H1 (cell line): Measurements from ENCODE around the gene HOXD10. TPM values are rescaled to one million over a fixed set of nuclear protein-coding genes. Genes with fewer than 3 reads are reported as not detected.

ENCODE experiments used
- CTCF ChIA-PET: fragments of 300-600 bp; sonication (Branson Sonifier 250); formaldehyde crosslinking; loops from one replicate; lab custom pipeline; 2021; ENCODE audit not compliant: partially characterized antibody; lab: Charles Lee
- POLR2A ChIA-PET: fragments of 300-600 bp; sonication (Branson Sonifier 250); formaldehyde crosslinking; loops from one replicate; lab custom pipeline; 2021; ENCODE audit warnings: inconsistent platforms; ENCODE audit not compliant: partially characterized antibody; lab: Charles Lee
- DNase-seq, 2 experiments: peaks; one replicate each; pipeline versions ENCODE4 v3.0.0 to v3.0.0-alpha.2; 2010 to 2022; ENCODE audit warnings: low spot score in 2 of 2, low read depth in 1 of 2, mixed read lengths in 1 of 2
- FAIRE-seq: peaks from 2 replicates; lab custom pipeline; 2011; peaks lifted over from hg19 to GRCh38; lab: Jason Lieb, UNC
- H2AFZ ChIP-seq: 2 replicates; pipeline ENCODE4 v1.8.1; 2012; ENCODE audit warnings: low read length, inconsistent platforms
- H2AK5ac ChIP-seq: 2 replicates; pipeline ENCODE4 v1.6.1; 2013; ENCODE audit warnings: low read depth, low read length
- H2BK120ac ChIP-seq: replicated peaks from 2 replicates; pipeline ENCODE3; 2013; ENCODE audit warnings: low read depth, low read length, inconsistent platforms
- H2BK12ac ChIP-seq: 2 replicates; pipeline ENCODE4 v1.6.1; 2013; ENCODE audit warnings: low read depth, low read length
- H2BK15ac ChIP-seq: 2 replicates; pipeline ENCODE4 v1.6.1; 2013; ENCODE audit warnings: low read length
- H2BK20ac ChIP-seq: 2 replicates; pipeline ENCODE4 v1.6.1; 2013; ENCODE audit warnings: low read length
- H2BK5ac ChIP-seq: 2 replicates; pipeline ENCODE4 v1.6.1; 2013; ENCODE audit warnings: low read depth, low read length
- H3K14ac ChIP-seq: 2 replicates; pipeline ENCODE4 v1.6.1; 2013; ENCODE audit warnings: inconsistent platforms; ENCODE audit not compliant: insufficient read length
- H3K18ac ChIP-seq: 2 replicates; pipeline ENCODE4 v1.6.1; 2013; ENCODE audit warnings: low read length; ENCODE audit errors: extremely low read depth
- H3K23ac ChIP-seq: 2 replicates; pipeline ENCODE4 v1.6.1; 2013; ENCODE audit warnings: inconsistent platforms; ENCODE audit not compliant: insufficient read length
- H3K23me2 ChIP-seq: 2 replicates; pipeline ENCODE4 v1.6.1; 2013; ENCODE audit warnings: low read depth, low read length
- H3K27ac ChIP-seq: 2 replicates; pipeline ENCODE4 v1.6.1; 2011; ENCODE audit warnings: low read depth, low read length, inconsistent platforms
- H3K27me3 ChIP-seq, 4 experiments: replicated peaks in 1 of 4; 1 replicate in 1 of 4; 2 replicates in 3 of 4; pipeline versions ENCODE4 v1.6.1 to v1.8.1; 2011 to 2013; ENCODE audit warnings: low read length in 3 of 4, mild to moderate bottlenecking in 3 of 4, inconsistent platforms in 2 of 4, mixed read lengths in 2 of 4, moderate library complexity in 1 of 4; ENCODE audit not compliant: control insufficient read depth in 3 of 4, insufficient read depth in 3 of 4; ENCODE audit errors: extremely low read depth in 1 of 4
- H3K36me3 ChIP-seq, 4 experiments: 2 replicates each; pipeline versions ENCODE4 v1.6.1 to v1.8.1; 2011 to 2013; ENCODE audit warnings: mild to moderate bottlenecking in 4 of 4, low read length in 3 of 4, moderate library complexity in 2 of 4, control low read depth in 1 of 4, inconsistent platforms in 1 of 4; ENCODE audit not compliant: insufficient read depth in 4 of 4, control insufficient read depth in 2 of 4
- H3K4ac ChIP-seq: replicated peaks from 2 replicates; pipeline ENCODE3; 2013; ENCODE audit warnings: low read length, low read depth, mixed read lengths, inconsistent platforms; ENCODE audit not compliant: insufficient read length
- H3K4me1 ChIP-seq, 4 experiments: replicated peaks in 1 of 4; 1 replicate in 1 of 4; 2 replicates in 3 of 4; pipeline versions ENCODE4 v1.6.1 to v1.8.1; 2011 to 2013; ENCODE audit warnings: low read length in 3 of 4, inconsistent platforms in 2 of 4, mixed read lengths in 1 of 4; ENCODE audit not compliant: insufficient read depth in 4 of 4, control insufficient read depth in 3 of 4
- H3K4me2 ChIP-seq, 2 experiments: 2 replicates each; pipeline versions ENCODE4 v1.6.1 to v1.8.1; 2011 to 2013; ENCODE audit warnings: low read depth in 2 of 2, low read length in 2 of 2, control low read depth in 1 of 2, inconsistent platforms in 1 of 2, mild to moderate bottlenecking in 1 of 2; ENCODE audit not compliant: insufficient read depth in 1 of 2
- H3K4me3 ChIP-seq, 4 experiments: fragments of 200-600, 300-600 bp in 1 of 4; sonication (generic), shearing (Covaris generic), sonication (Bioruptor Twin) in 1 of 4; 2 replicates each; pipeline versions ENCODE4 v1.5.1 to v1.8.1; 2011 to 2016; ENCODE audit warnings: low read length in 4 of 4, low read depth in 3 of 4, control low read depth in 2 of 4, inconsistent platforms in 2 of 4, mild to moderate bottlenecking in 2 of 4, mixed read lengths in 1 of 4, moderate library complexity in 1 of 4; ENCODE audit not compliant: insufficient read depth in 2 of 4; ENCODE audit errors: extremely low read depth in 1 of 4
- H3K56ac ChIP-seq: replicated peaks from 2 replicates; pipeline ENCODE3; 2013; ENCODE audit warnings: low read depth, mild to moderate bottlenecking, mixed read lengths, low read length, inconsistent platforms; ENCODE audit not compliant: insufficient read length
- H3K79me1 ChIP-seq: 2 replicates; pipeline ENCODE4 v1.6.1; 2013; ENCODE audit warnings: low read depth, low read length, control low read depth
- H3K79me2 ChIP-seq, 2 experiments: 2 replicates each; pipeline versions ENCODE4 v1.6.1 to v1.8.1; 2012 to 2013; ENCODE audit warnings: low read length in 2 of 2, mild to moderate bottlenecking in 2 of 2, inconsistent platforms in 1 of 2; ENCODE audit not compliant: insufficient read depth in 2 of 2, control insufficient read depth in 1 of 2
- H3K9ac ChIP-seq, 4 experiments: replicated peaks in 1 of 4; 1 replicate in 1 of 4; 2 replicates in 3 of 4; pipeline versions ENCODE4 v1.6.1 to v1.8.1; 2011 to 2013; ENCODE audit warnings: low read depth in 3 of 4, low read length in 3 of 4, control low read depth in 2 of 4, mild to moderate bottlenecking in 2 of 4, moderate library complexity in 2 of 4, inconsistent platforms in 1 of 4; ENCODE audit errors: extremely low read depth in 1 of 4
- H3K9me3 ChIP-seq, 2 experiments: 2 replicates each; pipeline versions ENCODE4 v1.6.1 to v1.8.1; 2012 to 2013; ENCODE audit warnings: mild to moderate bottlenecking in 2 of 2, moderate library complexity in 2 of 2, control low read depth in 1 of 2, inconsistent platforms in 1 of 2, low read depth in 1 of 2, low read length in 1 of 2, mixed read lengths in 1 of 2; ENCODE audit not compliant: insufficient read depth in 2 of 2
- H4K20me1 ChIP-seq, 2 experiments: replicated peaks in 1 of 2; 2 replicates each; pipeline versions ENCODE3 to v1.8.1; 2011 to 2013; ENCODE audit warnings: inconsistent platforms in 2 of 2, low read length in 2 of 2, mild to moderate bottlenecking in 1 of 2; ENCODE audit not compliant: insufficient read depth in 2 of 2, control insufficient read depth in 1 of 2
- H4K5ac ChIP-seq: 2 replicates; pipeline ENCODE4 v1.6.1; 2013; ENCODE audit warnings: low read length, low read depth, mixed read lengths, inconsistent platforms; ENCODE audit not compliant: insufficient read length
- H4K8ac ChIP-seq: 2 replicates; pipeline ENCODE4 v1.8.0; 2013; ENCODE audit warnings: mild to moderate bottlenecking, moderate library complexity, low read length, inconsistent platforms; ENCODE audit not compliant: insufficient read depth; ENCODE audit errors: extremely low read depth
- H4K91ac ChIP-seq: replicated peaks from 2 replicates; pipeline ENCODE3; 2013; ENCODE audit warnings: low read length, mixed read lengths, inconsistent platforms; ENCODE audit not compliant: insufficient read length
- CBX8 ChIP-seq: fragments of 300-800, 300-1000 bp; sonication (generic); IDR thresholded peaks from 2 replicates; pipeline ENCODE4 v1.7.1; 2016; ENCODE audit warnings: low read depth, low read length, borderline replicate concordance
- PHF8 ChIP-seq: fragments of 200-600 bp; sonication (generic); conservative IDR thresholded peaks from 2 replicates; pipeline ENCODE4 v1.7.1; 2012; ENCODE audit warnings: low read depth, mild to moderate bottlenecking, inconsistent platforms, low read length, moderate library complexity
- RNF2 ChIP-seq: fragments of 200-900, 300-1000 bp; sonication (generic); IDR thresholded peaks from 2 replicates; pipeline ENCODE4 v1.7.1; 2016; ENCODE audit warnings: borderline replicate concordance, low read depth, mild to moderate bottlenecking, antibody characterized with exemption, low read length; ENCODE audit not compliant: poor library complexity, severe bottlenecking; ENCODE audit errors: missing control alignments
- WGBS, 2 experiments: shearing (Covaris generic) in 1 of 2; methylation state at CpG; one replicate each; pipeline versions ENCODE4 v1.1.6 to v1.1.7; 2013 to 2015; ENCODE audit warnings: low lambda C conversion rate in 2 of 2, mixed read lengths in 2 of 2, inconsistent platforms in 1 of 2, low coverage in 1 of 2, missing lambda C conversion rate in 1 of 2; ENCODE audit not compliant: insufficient replicate concordance in 2 of 2, insufficient coverage in 1 of 2, insufficient read length in 1 of 2; ENCODE audit errors: extremely low coverage in 1 of 2, missing lambda C conversion rate in 1 of 2; 5-methylcytosine and 5-hydroxymethylcytosine counted together
- polyA plus RNA-seq, 7 experiments: library from polyadenylated mRNA; depleted of rRNA in 3 of 7; stranded (reverse) in 5 of 7; unstranded in 2 of 7; fragments of >200 nt in 5 of 7; fragments of 200-250 nt in 2 of 7; gene quantifications; 1 replicate in 5 of 7; 2 replicates in 1 of 7; 4 replicates in 1 of 7; pipeline versions ENCODE4 v1.2.1 to v1.2.3, GENCODE V29; 2011 to 2013; ENCODE audit warnings: missing spikeins in 2 of 7, mixed read lengths in 2 of 7
- total RNA-seq: library from RNA; stranded (reverse); fragmentation: NEBNext Ultra II Directional; extraction: Animal tissue kit (Norgen Biotek cat#: 25700); gene quantifications from 2 replicates; pipeline ENCODE4 v1.2.1, GENCODE V29; 2021

The HOXD10 gene
- total and polyA plus RNA-seq, 2 of the 8 experiments (the other 6 are each of a cell fraction or from before 2014, with no cell fraction given) = not detected

DNA sequence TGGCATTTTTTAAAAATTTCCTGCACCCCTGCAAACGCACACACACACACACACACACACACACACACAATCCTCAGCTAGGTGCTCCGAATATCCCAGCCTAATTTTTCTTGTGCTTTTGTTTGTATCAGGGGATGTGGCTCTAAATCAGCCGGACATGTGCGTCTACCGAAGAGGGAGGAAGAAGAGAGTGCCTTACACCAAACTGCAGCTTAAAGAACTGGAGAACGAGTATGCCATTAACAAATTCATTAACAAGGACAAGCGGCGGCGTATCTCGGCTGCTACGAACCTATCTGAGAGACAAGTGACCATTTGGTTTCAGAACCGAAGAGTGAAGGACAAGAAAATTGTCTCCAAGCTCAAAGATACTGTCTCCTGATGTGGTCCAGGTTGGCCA is 22.2 kb upstream of the HOXD10 start:
- FAIRE-seq = no peak
- ChIA-PET POLR2A (interaction anchor here (0.7 to 2.1 kb wide), 4 partner anchors 10 to 456 kb away, joined by 3 to 7 read pairs (median 5); no protein-coding TSS in a partner anchor), CTCF (interaction anchor here (0.5 to 6.5 kb wide), 9 partner anchors 10 to 843 kb away, joined by 3 to 130 read pairs (median 5); partner anchors contain the start of genes EVX2 and HOXD9)
- no peaks in the 10 kb centered on the region for H3K79me1 ChIP-seq
- no peak overlapping the region for H2BK20ac ChIP-seq
- peaks cover 79 to 98% (median 91%) of the 10 kb centered on the region in 4 experiments for H3K27me3 ChIP-seq
- no peak overlapping the region for H4K5ac ChIP-seq
- H3K36me3 ChIP-seq = peaks cover 0 to 5% (median 0%) of the 10 kb centered on the region in 4 experiments; a peak in 1 of 8 replicates
- no peak overlapping the region for H2BK5ac ChIP-seq
- no peak overlapping the region for H2BK120ac ChIP-seq
- no peak overlapping the region for H3K4me3 ChIP-seq
- H3K4me1 ChIP-seq = peaks cover 0 to 25% (median 15%) of the 10 kb centered on the region in 4 experiments; a peak in 6 of 7 replicates
- H3K4ac ChIP-seq = no peak overlapping the region
- no peak overlapping the region for H4K91ac ChIP-seq
- 0 out of 2 replicates have a peak overlapping the region, but pooled peaks have one; percentile 26 for H2AK5ac ChIP-seq
- H3K18ac ChIP-seq = no peak overlapping the region
- peak overlapping the region; percentile 55; the same call in 1 of the 2 replicates for H2BK12ac ChIP-seq
- WGBS, 2 experiments = 8% methylated on average over 12 of the region's 12 CpGs; no CpG with 5 or more reads in 1 of the 2 experiments
- no peak overlapping the region for H4K8ac ChIP-seq
- no peaks in the 10 kb centered on the region; a peak in 1 of 4 replicates for H3K9me3 ChIP-seq
- peak; percentile 69; the same call in 1 of the 2 replicates for TF ChIP-seq CBX8
- TF ChIP-seq PHF8 = no peak
- TF ChIP-seq RNF2 = peak; percentile 93
- TF ChIP-seq, all 59 proteins: peak for 2
- no peak overlapping the region for H3K56ac ChIP-seq
- DNase-seq = peak in 1 of 2 experiments; percentile 44
- H3K14ac ChIP-seq = no peak overlapping the region
- no peaks in the 10 kb centered on the region for H3K79me2 ChIP-seq
- H2BK15ac ChIP-seq = peak overlapping the region; percentile 40; the same call in 1 of the 2 replicates
- H3K4me2 ChIP-seq = no peak overlapping the region; a peak in 1 of 4 replicates
- H2AFZ ChIP-seq = no peak overlapping the region
- H3K23ac ChIP-seq = no peak overlapping the region
- H3K27ac ChIP-seq = no peak overlapping the region
- H4K20me1 ChIP-seq = peaks cover 22 to 37% of the 10 kb centered on the region in 2 experiments
- no peak overlapping the region for H3K9ac ChIP-seq
- peaks cover 6% of the 10 kb centered on the region for H3K23me2 ChIP-seq
